AG04449 (cell line): ENCODE measurements around the gene RAF1.
A peak's percentile ranks its signal among the peaks of the same experiment; 100 is the strongest.
"Not testable (repeated sequence)": the region's sequence is repeated elsewhere in the genome, so short reads cannot be mapped to it uniquely, and the experiment has no call there.

Source experiments
- CTCF ChIA-PET: fragments of 350-600 bp; formaldehyde crosslinking; extraction: SDS; loops from one replicate; lab custom pipeline; 2021; ENCODE audit warnings: antibody characterized with exemption; lab: Yijun Ruan, JAX
- POLR2A ChIA-PET: fragments of 400-600, 350-600 bp; formaldehyde crosslinking; extraction: SDS; loops from one replicate; lab custom pipeline; 2020; ENCODE audit warnings: antibody characterized with exemption, inconsistent platforms; lab: Yijun Ruan, JAX
- DNase-seq: peaks from one replicate; pipeline ENCODE4 v3.0.0-alpha.2; 2010; ENCODE audit warnings: low read depth, low spot score
- H3K4me3 ChIP-seq: 2 replicates; pipeline ENCODE4 v1.5.1; 2011; ENCODE audit warnings: low read depth, mild to moderate bottlenecking, control low read depth, low read length
- TF ChIP-seq, protein P1 (sequence below): IDR thresholded peaks from one replicate; pipeline ENCODE4 v1.5.1; 2011; ENCODE audit warnings: mild to moderate bottlenecking, moderate library complexity, low read length, control low read depth, inconsistent platforms; ENCODE audit not compliant: insufficient read depth; ENCODE audit errors: missing control alignments

The RAF1 gene

DNA sequence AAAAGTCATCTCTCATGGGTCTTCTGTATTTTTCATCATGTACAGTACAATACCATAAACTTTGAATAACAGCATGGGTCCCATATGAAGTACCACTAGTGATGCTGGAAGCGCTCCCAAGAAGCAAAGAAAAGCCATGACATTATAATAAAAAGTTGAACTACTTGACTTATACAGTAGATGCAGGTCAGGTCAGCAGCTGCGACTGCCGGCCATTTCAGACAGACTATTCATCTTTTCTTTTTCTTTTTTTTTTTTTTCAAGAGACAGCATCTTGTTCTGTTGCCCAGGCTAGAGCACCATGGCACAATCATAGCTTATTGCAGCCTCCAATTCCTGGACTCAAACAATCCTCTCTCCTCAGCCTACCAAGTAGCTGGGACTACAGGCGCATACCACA, 10.2 kb downstream of the RAF1 start:
- no peak for DNase-seq
- ChIA-PET CTCF (interaction anchor here (1.3 kb wide), 1 partner anchor 58 kb away, joined by 3 read pairs; no protein-coding TSS in a partner anchor), POLR2A (interaction anchor here (1.1 kb wide), 1 partner anchor 10 kb away, joined by 3 read pairs; no protein-coding TSS in a partner anchor)
- TF ChIP-seq, protein P1, sequence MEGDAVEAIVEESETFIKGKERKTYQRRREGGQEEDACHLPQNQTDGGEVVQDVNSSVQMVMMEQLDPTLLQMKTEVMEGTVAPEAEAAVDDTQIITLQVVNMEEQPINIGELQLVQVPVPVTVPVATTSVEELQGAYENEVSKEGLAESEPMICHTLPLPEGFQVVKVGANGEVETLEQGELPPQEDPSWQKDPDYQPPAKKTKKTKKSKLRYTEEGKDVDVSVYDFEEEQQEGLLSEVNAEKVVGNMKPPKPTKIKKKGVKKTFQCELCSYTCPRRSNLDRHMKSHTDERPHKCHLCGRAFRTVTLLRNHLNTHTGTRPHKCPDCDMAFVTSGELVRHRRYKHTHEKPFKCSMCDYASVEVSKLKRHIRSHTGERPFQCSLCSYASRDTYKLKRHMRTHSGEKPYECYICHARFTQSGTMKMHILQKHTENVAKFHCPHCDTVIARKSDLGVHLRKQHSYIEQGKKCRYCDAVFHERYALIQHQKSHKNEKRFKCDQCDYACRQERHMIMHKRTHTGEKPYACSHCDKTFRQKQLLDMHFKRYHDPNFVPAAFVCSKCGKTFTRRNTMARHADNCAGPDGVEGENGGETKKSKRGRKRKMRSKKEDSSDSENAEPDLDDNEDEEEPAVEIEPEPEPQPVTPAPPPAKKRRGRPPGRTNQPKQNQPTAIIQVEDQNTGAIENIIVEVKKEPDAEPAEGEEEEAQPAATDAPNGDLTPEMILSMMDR = no peak
- H3K4me3 ChIP-seq = no peak overlapping the region

DNA sequence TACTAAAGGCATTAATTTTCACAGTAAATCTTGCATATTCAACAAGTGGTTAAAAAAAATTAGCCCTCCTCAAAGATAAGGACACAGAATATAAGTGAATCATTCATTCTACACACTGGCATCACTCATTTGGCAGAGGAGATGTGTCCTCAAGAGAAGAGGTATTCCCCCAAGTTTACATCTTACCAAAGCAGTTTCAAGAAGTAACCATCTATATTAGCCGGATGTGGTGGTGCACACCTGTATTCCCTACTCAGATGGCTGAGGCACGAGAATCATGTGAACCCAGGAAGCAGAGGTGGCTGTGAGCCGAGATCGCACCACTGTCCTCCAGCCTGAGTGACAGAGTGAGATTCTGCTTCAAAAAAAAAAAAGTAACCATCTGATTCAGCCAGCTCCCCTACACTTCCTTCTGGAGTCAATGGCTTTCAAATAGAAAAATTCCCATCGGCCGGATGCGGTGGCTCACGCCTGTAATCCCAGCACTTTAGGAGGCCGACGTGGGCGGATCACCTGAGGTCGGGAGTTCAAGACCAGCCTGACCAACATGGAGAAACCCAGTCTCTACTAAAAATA, 15.4 kb downstream of the RAF1 start:
- CTCF ChIA-PET = interaction anchor here (1.2 to 1.3 kb wide), 2 partner anchors 71 to 193 kb away, joined by 3 read pairs; partner anchors contain the start of gene RPL32
- POLR2A ChIA-PET = no interaction called here
- H3K4me3 ChIP-seq = no peak overlapping the region
- TF ChIP-seq, protein P1 = no peak
- DNase-seq = no peak

DNA sequence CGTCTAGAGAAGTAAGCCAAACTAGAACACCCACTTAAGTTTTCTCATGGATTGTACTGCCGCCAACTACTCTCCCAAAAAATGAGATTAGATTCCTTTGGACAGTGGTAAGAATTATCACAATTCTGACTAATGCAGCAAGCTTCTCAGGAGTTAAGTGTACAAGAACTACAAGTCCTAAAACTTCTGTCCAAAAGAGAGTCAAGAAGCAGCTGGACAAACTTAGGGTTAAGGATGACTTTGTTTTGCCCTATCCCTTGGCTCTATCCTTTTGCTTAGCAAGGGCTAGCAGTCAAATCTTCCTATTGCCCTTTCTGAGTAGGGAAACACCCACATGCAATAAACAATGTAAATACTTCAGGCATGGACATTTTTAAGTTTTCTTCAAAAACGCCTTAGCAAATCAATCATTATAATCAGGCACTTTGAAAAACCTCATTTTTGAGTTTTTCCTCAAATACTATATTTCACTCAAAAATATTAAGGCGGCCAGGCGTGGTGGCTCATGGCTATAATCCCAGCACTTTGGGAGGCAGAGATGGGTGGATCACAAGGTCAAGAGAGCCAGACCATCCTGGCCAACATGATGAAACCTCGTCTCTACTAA, 19.5 kb downstream of the RAF1 start:
- CTCF ChIA-PET = interaction anchor here (2.7 kb wide), 1 partner anchor 15 kb away, joined by 7 read pairs; no protein-coding TSS in a partner anchor
- TF ChIP-seq, protein P1 = no peak
- peak; percentile 58 for DNase-seq
- POLR2A ChIA-PET = interaction anchor here (0.6 to 1.3 kb wide), 3 partner anchors 9 to 501 kb away, joined by 3 read pairs; partner anchors contain the start of gene RAF1
- H3K4me3 ChIP-seq = no peak overlapping the region

DNA sequence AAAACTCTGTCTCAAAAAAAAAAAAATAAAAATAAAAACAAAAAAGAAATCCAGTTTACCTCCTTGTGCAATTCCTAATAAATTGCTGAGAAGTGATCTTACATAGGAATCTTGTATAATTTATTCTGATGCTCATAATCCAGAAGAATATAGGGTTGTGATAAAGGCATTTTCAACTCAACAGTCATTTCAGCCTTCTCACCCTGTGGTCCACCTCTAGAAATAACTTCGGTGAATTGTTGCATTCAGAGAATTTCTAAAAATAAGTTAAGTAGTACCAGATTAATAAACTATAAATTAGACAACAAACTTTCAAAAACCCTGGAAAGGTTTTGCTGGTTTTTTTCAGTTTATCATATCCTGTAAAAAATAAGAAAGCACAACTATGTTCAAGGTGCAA, 20.2 kb downstream of the RAF1 start:
- DNase-seq = no peak
- POLR2A ChIA-PET = interaction anchor here (0.9 to 1.3 kb wide), 2 partner anchors 10 to 20 kb away, joined by 3 read pairs; partner anchors contain the start of gene RAF1
- TF ChIP-seq, protein P1 = no peak
- no peak overlapping the region for H3K4me3 ChIP-seq
- CTCF ChIA-PET = interaction anchor here (2.7 kb wide), 1 partner anchor 16 kb away, joined by 7 read pairs; no protein-coding TSS in a partner anchor

DNA sequence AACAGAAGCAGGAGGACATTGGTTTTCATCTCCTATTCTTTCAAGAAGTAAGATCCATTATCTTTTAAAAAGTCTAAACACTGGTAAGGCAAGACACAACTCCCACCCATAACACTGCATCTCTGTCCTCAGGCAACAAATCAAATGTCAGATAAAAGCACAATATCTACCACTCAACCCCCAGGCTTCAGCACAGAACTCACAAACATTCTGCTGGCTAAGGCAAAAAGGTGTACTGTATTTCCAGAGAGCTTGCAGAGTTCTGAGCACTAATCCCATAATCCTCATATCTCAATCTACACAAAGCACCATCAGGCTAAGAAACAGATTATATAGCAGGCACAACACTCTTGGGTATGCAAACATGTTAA, 20.9 kb downstream of the RAF1 start:
- TF ChIP-seq, protein P1 = no peak
- ChIA-PET CTCF (no interaction called here), POLR2A (no interaction called here)
- no peak for DNase-seq
- H3K4me3 ChIP-seq = no peak overlapping the region

DNA sequence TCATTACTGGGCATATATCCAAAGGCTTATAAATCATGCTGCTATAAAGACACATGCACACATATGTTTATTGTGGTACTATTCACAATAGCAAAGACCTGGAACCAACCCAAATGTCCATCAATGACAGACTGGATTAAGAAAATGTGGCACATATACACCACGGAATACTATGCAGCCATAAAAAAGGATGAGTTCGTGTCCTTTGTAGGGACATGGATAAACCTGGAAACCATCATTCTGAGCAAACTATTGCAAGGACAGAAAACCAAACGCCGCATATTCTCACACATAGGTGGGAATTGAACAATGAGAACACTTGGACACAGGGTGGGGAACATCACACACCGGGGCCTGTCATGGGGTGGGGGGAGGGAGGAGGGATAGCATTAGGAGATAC, 23.1 kb downstream of the RAF1 start:
- POLR2A ChIA-PET, H3K4me3 ChIP-seq, DNase-seq, CTCF ChIA-PET: not testable (repeated sequence)

DNA sequence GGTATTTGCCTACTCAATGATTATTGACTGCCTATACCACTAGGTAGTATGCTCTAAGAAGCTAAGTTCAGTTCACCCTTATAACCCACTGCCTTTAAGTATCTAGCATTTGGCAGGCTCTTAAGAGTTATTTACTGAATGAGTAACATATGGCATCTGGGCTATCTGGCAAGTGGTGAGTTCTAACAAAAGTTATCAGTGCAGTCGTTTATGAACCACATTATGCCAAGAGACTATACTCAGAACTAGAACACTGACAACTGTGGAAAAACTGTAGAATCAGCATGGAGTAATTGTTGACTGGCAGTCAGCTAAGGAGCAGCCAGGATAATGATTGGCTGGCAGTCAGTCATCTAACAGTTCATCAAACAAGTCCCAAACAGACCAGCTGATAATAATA, 25.8 kb downstream of the RAF1 start:
- no peak for DNase-seq
- POLR2A ChIA-PET = no interaction called here
- TF ChIP-seq, protein P1 = no peak
- no peak overlapping the region for H3K4me3 ChIP-seq
- CTCF ChIA-PET = no interaction called here
